GM19468 (cell line): ENCODE results near the gene CRYGB.
"Not testable (repeated sequence)": the region's sequence is repeated elsewhere in the genome, so short reads cannot be mapped to it uniquely, and the experiment has no call there.

Experiments
- ATAC-seq: cut with Tn5 transposase; IDR thresholded peaks from one replicate; pipeline ENCODE4 v1.9.1; 2021; ENCODE audit warnings: mild to moderate bottlenecking, moderate library complexity, moderate number of reproducible peaks; ENCODE audit not compliant: unreplicated experiment; ENCODE audit errors: extremely low read depth

Gene CRYGB

DNA sequence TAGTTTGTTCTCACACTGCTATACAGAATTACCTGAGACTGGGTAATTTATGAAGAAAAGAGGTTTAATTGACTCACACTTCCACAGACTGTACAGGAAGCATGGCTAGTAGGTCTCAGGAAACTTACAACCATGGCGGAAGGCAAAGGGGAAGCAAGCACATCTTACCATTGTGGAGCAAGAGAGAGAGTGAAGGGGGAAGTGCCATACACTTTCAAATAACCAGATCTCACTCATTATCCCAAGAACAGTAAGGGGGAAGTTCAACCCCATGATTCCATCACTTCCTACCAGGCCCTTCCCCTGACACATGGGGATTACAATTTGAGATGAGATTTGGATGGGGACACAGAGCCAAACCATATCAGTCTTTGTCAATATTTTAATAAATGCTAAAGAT is 5.0 kb upstream of the CRYGB start:
- ATAC-seq: no peak

DNA sequence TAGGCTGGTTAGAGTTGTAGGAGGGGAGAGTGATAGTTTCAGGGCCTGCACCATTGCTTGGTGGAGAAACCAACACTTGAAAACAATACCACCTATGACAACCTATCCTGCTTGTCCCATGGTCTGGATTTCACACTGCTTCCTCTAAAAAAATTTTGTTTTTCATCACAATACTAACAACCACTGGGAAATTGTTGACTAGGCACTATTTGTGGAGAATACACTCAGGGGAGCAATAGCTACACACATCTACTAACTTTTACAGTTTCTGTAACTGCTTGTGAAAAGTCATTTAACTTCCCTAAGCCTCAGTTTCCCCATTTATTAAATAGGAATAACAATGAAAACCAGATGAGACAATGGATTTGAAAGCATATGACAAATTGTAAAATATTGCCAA is 4.1 kb upstream of the CRYGB start:
- ATAC-seq: no peak

DNA sequence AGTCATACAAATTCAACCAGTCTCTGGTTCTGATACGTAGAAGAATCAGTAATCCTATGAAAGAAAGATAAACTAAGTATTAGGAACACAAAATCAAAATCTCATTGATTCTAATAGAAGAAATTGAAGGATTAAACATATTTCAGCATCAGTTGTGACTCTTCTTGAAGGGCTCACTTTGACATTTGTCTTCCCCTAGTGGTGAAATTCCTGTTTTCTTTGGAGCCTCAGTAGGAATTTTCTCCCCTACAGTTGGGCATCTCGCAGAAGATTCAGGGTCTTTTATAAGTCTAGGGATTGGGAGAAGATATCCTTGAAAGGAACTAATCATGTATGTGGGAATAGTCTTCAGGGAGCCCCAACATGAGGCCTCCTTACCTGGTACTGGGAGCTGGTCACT is 2.8 kb upstream of the CRYGB start:
- no peak for ATAC-seq

DNA sequence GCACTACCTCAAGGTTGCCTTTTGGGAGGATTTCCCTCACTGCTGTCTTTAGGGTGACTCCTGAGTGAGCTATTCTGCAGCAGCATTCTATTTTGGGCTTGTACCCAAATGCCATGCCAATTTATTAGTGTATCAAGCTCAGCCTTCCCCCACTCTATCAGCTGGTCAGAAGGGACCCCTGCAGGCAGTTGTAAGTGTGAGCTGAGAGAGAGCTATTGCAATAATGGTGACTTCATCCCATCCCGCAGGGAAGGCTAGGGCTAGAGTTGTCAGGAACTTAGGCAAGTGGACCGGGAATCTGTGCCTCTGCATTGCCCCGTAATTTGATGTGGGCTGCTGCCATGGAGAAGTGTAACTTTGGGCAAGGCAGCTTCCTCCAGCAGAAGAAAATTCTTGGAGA is 1.8 kb upstream of the CRYGB start:
- no peak for ATAC-seq

DNA sequence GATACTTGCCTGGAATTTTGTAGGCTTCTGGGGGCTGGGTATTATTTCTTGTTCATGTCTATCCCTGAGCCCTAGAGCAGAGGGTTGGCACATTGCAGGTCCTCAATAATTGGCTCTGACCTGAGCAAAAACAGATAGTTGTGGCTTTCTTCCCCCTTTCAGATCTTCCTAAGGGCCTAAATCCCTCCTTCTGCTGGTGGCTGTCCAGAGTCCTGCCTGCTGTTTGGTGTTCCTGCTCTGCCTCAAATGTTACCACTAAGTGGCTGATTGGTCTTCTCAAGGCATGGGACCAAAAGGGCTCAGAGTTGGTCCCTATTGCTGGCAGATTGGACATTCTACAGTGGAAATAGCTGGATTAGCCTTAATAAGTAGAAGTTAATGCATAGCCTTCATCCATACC is 1.1 kb upstream of the CRYGB start:
- ATAC-seq: no peak

DNA sequence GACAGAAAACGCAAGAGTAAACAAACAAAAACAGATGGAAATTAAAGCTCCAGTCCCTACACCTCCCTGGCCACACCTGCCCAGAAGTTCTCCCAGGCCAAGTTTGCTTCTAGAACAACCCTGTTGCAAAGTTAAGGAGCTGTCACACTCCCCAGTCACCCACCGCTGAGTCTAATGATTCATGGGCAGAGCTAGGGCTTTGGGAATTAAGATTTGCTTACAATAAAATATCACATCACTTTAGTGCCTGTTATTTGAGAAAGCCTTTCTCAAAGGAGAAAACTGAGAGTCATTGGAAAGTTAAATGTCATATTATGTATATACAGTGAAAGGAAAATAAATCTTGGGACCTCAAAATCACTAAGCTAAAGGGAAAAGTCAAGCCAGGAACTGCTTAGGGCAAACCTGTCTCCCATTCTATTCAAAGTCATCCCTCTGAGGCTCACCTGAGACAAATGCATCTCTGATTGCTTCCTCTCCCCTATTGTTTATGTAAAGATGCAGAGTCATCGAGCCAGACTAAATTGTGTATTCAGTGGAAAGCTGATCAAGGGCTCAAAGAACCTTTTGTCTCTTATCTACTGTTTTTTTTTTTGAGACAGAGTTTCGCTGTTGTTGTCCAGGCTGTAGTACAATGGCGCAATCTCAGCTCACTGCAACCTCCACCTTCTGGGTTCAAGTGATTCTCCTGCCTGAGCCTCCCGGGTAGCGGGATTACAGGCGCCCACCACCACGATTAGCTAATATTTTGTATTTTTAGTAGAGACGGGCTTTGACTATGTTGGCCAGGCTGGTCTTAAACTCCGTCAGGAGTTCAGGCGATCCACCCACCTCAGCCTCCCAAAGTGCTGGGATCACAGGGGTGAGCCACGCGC is 2.8 kb downstream of the CRYGB start:
- no peak for ATAC-seq

DNA sequence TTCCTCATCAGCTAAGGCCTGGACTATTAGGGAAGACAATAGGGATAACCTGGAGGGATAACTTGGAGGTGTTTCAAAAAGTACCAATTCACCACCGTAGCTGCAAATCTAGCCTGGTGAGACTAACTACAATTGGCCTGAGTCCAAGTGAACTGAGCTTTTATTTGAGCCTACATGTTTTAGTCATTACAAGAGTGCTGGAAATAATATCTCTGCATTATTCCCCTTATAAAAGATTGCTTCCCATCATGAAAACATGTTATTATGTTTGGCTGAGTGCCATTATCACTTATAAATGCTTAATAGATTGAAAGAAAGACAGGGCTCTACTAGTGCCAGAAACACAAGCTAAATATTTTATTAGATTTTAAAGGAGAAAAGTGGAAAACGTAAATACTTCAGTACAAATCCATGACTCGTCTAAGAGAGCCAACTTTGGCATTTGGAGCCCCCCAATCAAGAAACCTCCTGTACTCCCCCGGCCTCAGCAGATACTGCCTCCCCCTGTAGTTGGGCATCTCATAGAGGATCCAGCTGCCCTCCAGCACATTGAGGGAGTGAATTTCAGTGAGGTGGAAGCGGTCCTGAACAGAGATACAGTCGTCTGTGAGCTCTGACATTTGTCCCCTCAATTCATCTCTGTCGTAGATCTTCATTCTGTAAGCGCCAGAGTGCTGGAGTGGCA is 3.6 kb downstream of the CRYGB start:
- ATAC-seq: no peak

DNA sequence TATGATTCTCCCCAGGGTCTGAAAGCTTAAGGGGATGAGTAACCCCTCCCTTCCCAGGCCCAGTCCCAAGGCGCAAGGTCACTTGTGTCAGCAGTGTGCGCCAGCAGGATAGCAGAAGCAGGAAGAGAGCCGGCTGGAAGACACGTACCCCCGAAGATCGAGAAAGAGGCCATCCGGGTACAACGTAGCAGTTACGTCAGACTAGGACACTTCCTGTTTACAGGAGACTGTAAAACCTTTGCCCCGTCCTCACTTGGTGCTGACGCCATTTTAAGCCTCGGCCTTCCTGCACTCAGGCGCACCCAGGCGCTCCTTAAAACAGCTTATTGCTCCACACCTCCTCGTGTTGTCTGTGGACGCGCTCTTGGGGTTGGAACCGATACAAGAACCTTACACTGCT is 6.5 kb downstream of the CRYGB start:
- no peak for ATAC-seq

DNA sequence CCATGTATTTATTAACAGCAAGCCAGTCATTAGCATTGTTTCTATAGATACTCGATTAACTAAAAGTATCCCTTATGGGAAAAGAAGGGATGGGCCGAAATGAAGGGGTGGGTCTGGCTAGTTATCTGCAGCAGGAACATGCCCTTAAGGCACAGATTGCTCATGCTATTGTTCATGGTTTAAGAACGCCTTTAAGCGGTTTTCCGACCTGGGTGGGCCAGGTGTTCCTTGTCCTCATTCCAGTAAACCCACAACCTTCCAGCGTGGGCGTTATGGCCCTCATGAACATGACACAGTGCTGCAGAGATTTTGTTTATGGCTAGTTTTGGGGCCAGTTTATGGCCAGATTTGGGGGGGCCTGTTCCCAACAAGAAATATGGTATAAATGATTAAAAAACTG is 7.6 kb downstream of the CRYGB start:
- ATAC-seq: not testable (repeated sequence)

DNA sequence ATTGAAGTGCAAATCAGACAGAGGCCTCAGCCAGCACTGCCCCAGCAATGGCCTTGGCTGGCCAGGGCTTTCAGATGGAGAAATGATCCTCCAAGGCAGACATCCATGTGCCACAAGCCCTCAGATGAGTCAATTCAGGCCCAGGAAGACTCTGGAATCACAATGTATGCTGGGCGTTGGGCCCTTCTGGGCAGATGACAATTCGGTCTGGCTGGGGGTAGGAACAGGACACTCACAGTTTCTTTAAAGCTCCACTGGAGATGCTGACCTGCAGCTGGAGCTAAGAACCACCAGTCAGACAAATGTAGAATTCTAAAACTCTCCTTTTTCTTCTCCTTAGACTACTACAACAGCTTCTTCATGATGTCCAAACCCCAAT is 9.3 kb downstream of the CRYGB start:
- no peak for ATAC-seq

DNA sequence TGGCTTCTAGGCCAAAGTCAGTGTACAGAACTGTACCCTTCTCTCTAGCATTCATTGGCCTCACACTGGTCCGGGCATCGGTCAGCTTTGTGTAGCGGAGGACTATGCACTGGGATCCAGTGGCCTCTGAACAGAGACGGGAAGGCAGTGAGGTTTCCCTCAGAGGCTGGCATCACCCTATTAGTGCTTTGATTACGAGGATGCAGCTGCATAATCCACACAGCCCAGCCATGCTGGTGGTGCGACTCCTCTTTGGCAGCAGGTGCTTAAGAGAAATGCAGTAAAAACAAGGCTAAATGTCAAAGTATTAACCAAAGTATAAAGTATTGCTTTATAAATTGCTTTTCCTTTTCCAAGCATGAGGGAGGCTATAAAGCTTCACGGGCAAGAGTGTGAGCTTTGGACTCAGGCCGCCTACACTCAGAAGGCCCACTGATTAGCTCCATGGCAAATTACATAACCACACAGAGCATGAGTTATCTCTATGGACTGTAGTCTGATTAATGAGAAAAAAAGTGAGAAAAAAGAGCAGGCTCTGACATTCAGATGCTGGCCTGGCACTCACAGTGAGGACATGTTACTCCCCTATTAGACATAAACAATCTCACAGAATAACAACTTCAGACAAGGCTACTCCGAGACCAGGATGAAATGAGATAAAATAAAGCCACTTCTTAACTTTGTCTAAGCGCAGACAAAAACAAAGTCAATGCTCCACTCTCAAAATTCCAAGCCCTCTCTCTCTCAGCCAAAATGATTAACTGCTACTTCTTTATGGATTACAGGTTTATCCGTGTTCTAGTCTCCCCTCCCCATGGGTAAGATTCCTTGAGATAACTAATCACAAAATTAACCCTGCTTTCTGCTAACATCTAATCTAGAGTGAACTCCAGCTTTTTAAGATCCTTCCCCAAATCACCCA is 9.9 kb downstream of the CRYGB start:
- ATAC-seq: no peak

DNA sequence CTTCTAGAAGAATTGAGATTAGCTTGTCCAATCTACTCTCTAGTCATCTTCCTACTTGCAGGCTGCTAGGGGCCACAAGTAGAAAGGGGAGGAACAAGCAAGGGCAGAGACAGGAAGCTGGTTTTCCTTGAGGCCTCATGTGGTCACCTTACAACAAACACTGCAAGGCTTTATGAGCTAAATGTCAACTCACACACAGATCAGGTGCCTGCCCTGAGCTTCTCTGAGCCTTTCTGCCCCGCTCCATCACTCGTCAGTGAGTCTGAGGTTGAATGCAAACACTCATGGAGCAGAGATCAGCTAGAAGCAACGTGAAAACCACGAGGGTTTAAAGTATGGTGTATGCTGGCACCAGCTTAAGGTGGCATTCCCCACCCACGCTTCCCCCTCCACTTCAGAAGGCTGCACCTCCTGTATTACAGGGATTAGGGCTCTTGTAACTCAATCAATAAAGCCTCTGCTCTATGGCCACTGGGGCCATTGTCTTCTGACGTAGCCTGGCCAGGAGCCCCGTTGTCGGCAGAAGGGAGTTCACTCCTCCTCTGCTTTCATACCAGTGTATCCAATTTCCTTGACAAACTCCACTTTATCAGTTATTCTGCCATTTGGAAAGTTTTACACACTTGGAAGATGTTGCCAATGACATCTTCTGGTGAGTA is 10.9 kb downstream of the CRYGB start:
- ATAC-seq: no peak

DNA sequence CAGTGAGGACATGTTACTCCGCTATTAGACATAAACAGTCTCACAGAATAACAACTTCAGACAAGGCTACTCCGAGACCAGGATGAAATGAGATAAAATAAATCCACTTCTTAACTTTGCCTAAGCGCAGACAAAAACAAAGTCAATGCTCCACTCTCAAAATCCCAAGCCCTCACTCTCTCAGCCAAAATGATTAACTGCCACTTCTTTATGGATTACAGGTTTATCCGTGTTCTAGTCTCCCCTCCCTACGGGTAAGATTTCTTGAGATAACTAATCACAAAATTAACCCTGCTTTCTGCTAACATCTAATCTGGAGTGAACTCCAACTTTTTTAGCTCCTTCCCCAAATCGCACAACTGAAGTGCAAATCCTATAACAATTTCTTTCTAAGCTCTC is 15.2 kb downstream of the CRYGB start:
- no peak for ATAC-seq

DNA sequence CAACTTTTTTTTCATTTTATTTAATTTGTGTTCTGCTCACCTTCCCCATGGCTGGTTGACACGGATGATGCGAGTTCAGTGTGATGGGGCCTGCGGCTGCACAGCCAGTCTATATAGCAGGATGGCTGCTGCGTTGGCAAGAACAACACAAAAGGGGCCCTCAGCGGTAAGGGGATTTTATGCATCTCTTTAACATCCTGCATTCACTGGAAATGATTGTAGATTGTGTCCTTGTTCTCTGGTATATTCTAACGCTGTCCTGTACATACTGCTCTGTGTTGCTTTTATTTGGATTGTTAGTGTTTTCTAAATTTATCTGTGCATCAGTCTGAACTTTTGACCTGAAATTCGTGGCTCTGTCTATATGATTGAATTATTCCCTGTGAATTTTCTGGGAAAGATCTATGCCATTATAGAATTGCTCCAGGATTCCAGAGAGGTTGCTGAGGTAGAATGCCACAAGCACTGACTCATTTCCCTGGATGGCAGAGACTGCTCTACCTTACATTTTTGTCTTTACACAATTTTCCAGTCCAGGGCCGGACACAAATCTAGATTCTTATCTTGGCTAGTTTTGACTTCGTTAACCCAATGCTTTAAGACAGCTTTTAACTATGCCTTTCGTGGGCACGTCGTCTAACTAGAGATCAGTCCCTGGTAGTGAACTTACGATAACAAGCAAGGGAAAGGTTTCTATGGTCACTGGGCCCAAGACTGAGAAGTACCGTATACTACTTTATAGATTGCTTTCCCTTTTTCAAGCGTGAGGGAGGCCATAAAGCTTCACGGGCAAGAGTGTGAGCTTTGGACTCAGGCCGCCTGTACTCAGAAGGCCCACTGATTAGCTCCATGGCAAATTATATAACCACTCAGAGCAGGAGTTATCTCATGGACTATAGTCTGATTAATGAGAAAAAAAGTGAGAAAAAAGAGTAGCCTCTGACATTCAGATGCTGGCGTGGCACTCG is 15.9 kb downstream of the CRYGB start, which contains the start of gene CRYGC:
Gene CRYGC (minus strand): TSS at position 85 of the 968 bp plus-strand sequence. CDS start 36 bp downstream, at position 49.
- no peak for ATAC-seq

DNA sequence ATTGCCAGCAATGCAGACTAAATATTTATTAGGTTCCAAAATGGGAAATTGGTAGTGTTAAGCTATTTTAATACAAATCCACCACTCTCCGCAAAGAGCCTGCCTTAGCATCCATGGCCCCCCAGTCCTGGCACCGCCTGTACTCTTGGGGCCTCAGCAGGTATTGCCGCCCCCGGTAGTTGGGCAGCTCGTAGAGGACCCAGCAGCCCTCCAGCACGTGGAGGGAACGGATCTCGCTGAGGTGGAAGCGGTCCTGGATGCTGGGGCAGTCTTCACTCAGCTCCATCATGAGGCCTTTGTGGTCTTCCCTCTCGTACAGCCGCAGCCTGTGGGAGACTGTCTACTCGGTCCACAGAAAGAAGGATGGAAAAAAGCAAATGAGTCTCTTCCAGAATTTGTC is 17.8 kb downstream of the CRYGB start:
- no peak for ATAC-seq

DNA sequence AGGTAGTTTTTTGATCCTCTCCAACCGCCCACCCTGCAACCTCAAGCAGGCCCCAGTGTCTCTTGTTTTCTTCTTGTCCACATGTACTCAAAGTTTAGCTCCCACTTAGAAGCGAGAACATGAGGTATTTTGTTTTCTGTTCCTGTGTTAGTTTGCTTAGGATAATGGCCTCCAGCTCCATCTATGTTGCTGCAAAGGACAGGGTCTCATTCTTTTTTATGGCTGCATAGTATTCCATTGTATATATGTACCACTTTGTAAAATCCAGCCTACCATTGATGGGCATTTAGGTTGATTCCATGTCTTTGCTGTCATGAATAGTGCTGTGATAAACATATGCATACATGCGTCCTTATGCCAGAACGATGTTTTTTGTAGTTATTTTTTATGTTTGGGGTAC is 18.9 kb downstream of the CRYGB start:
- ATAC-seq: no peak

DNA sequence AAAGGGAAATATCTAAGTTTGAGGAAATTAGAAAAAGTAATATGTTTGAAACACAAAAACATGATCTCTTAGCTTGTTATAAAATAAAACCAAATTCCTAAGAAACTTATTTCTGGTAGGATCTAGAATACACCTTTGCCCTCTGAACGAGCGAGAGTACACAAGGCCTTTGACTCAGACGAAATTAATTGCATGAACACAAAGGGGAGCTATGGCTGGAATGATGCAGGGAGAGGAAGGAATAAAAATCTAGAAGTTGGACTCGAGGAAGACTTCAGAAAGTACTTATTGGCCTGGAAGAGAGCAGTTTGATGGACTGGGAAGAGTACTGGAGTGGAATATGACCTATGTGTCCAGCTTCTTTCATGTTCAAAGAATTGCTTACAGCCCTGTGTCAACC is 20.7 kb downstream of the CRYGB start:
- no peak for ATAC-seq

DNA sequence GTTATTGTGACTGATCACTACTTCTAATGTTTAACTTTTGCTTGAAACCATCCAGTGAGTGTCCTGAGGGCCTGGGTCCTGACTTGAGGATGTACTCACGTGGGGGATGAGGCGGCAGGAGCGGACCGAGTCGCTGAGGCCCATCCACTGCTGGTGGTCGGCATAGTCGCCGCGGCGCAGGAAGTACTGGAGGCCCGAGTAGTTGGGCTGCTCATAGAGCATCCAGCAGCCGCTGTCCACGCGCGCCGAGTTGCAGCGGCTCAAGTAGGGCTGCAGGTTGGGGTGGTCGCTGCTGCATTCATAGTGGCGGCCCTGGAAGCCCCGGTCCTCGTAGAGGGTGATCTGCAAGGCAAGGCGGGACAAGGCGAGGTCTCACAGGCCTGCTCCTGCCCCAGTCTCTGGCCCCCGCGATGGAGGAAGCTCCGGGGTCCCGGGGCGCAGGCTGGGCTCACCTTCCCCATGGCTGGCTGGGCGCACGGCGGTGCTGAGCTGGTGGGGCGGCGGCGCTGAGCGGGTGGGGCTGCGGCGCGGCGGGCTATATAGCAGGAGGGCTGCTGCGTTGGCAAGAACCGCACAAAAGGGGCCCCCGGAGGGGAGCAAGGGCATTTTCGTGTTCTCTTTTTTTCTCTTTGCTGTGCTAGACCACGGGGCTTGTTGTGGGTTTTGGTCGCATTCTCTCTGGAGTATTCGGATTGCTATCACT is 21.8 kb downstream of the CRYGB start, which contains the start of gene CRYGD:
Gene CRYGD (minus strand): TSS at position 512 of the 703 bp plus-strand sequence. CDS start 51 bp downstream, at position 461.
- ATAC-seq: not testable (repeated sequence)
